HepG2 (cell line): ENCODE measurements around the gene DOHH. TPM values are rescaled to one million over a fixed set of nuclear protein-coding genes. Genes with fewer than 3 reads are reported as not detected.

Source experiments
- BCLAF1 ChIP-seq: fragments of 450-650 bp; IDR thresholded peaks from 2 replicates; pipeline ENCODE4 v1.6.1; 2017; ENCODE audit warnings: mild to moderate bottlenecking
- HNRNPK ChIP-seq: fragments of 200-400 bp; formaldehyde crosslinking; IDR thresholded peaks from 2 replicates; pipeline ENCODE4 v1.6.1; 2018; ENCODE audit warnings: low read length, low read depth, moderate library complexity, mild to moderate bottlenecking; ENCODE audit not compliant: poor library complexity, severe bottlenecking
- IRF1 ChIP-seq: sonication (generic); formaldehyde crosslinking; IDR thresholded peaks from 2 replicates; pipeline ENCODE4 v1.4.0; 2020; ENCODE audit warnings: low read depth, mild to moderate bottlenecking, missing genetic modification reagents
- KLF6 ChIP-seq: IDR thresholded peaks from 2 replicates; pipeline ENCODE4 v1.8.0; 2016; ENCODE audit warnings: missing biosample characterization, missing genetic modification reagents
- MATR3 ChIP-seq: sonication (generic); formaldehyde crosslinking; IDR thresholded peaks from 2 replicates; pipeline ENCODE4 v1.4.0; 2020; ENCODE audit warnings: missing genetic modification reagents
- MYPOP ChIP-seq: sonication (generic); formaldehyde crosslinking; IDR thresholded peaks from 2 replicates; pipeline ENCODE4 v1.8.1; 2023; ENCODE audit warnings: mild to moderate bottlenecking, moderate library complexity, missing genetic modification reagents
- NR2C2 ChIP-seq: sonication (generic); formaldehyde crosslinking; IDR thresholded peaks from 2 replicates; pipeline ENCODE4 v1.4.0; 2020; ENCODE audit warnings: missing genetic modification reagents, mild to moderate bottlenecking, moderate library complexity, borderline replicate concordance
- SAP130 ChIP-seq: IDR thresholded peaks from 2 replicates; pipeline ENCODE4 v1.6.1; 2016; ENCODE audit warnings: low read depth
- SIX1 ChIP-seq: sonication (generic); formaldehyde crosslinking; IDR thresholded peaks from 2 replicates; pipeline ENCODE4 v1.4.0; 2020; ENCODE audit warnings: missing genetic modification reagents, borderline replicate concordance
- TGIF2 ChIP-seq: IDR thresholded peaks from 2 replicates; pipeline ENCODE4 v1.6.1; 2016; ENCODE audit warnings: control low read depth, missing compliant biosample characterization
- THAP7 ChIP-seq: sonication (generic); formaldehyde crosslinking; IDR thresholded peaks from 2 replicates; pipeline ENCODE4 v1.8.1; 2023; ENCODE audit warnings: mild to moderate bottlenecking, missing genetic modification reagents
- THRA ChIP-seq: sonication (generic); formaldehyde crosslinking; IDR thresholded peaks from 2 replicates; pipeline ENCODE4 v1.4.0; 2020; ENCODE audit warnings: missing genetic modification reagents, borderline replicate concordance
- ZC3H13 ChIP-seq: sonication (generic); formaldehyde crosslinking; IDR thresholded peaks from 2 replicates; pipeline ENCODE4 v1.8.1; 2023; ENCODE audit warnings: mild to moderate bottlenecking, missing genetic modification reagents, moderate library complexity
- ZFAT ChIP-seq: sonication (generic); formaldehyde crosslinking; conservative IDR thresholded peaks from 2 replicates; pipeline ENCODE4 v1.8.1; 2023; ENCODE audit warnings: missing genetic modification reagents, inconsistent platforms
- ZGPAT ChIP-seq: IDR thresholded peaks from 2 replicates; pipeline ENCODE4 v1.6.1; 2016; ENCODE audit warnings: mild to moderate bottlenecking
- ZNF12 ChIP-seq: sonication (generic); formaldehyde crosslinking; IDR thresholded peaks from 2 replicates; pipeline ENCODE4 v1.5.0; 2020; ENCODE audit warnings: missing genetic modification reagents
- ZNF24 ChIP-seq: fragments of 450-650 bp; IDR thresholded peaks from 2 replicates; pipeline ENCODE4 v1.6.1; 2017; ENCODE audit warnings: antibody characterized with exemption, mild to moderate bottlenecking
- ZNF558 ChIP-seq: sonication (generic); formaldehyde crosslinking; IDR thresholded peaks from 2 replicates; pipeline ENCODE4 v1.9.0; 2022; ENCODE audit warnings: mild to moderate bottlenecking, missing genetic modification reagents, borderline replicate concordance
- ZNF572 ChIP-seq: sonication (generic); formaldehyde crosslinking; IDR thresholded peaks from 2 replicates; pipeline ENCODE4 v1.5.1; 2020; ENCODE audit warnings: mild to moderate bottlenecking, missing genetic modification reagents
- ZNF577 ChIP-seq: sonication (generic); formaldehyde crosslinking; IDR thresholded peaks from 2 replicates; pipeline ENCODE4 v1.4.0; 2020; ENCODE audit warnings: mild to moderate bottlenecking, low read depth, missing genetic modification reagents, borderline replicate concordance
- ZNF780A ChIP-seq: sonication (generic); formaldehyde crosslinking; IDR thresholded peaks from 2 replicates; pipeline ENCODE4 v1.8.0; 2022; ENCODE audit warnings: mild to moderate bottlenecking, missing genetic modification reagents, moderate library complexity
- polyA plus RNA-seq, 8 experiments: library from polyadenylated mRNA; depleted of rRNA in 3 of 8; stranded (reverse) in 7 of 8; unstranded in 1 of 8; fragments of >200 nt; fragmentation: Illumina TruSeq in 4 of 8; extraction: Trizol in 4 of 8; gene quantifications; 2 replicates each; pipeline versions ENCODE4 v1.2.1 to v1.2.3, GENCODE V29; 2011 to 2016; ENCODE audit warnings: low read depth in 4 of 8, missing spikeins in 1 of 8, mixed read lengths in 1 of 8; ENCODE audit not compliant: insufficient read depth in 1 of 8
- total RNA-seq, 5 experiments: library from RNA; depleted of rRNA; stranded (reverse); fragments of >200 nt; fragmentation: Illumina TruSeq; extraction: Trizol; gene quantifications; 2 replicates each; pipeline ENCODE4 v1.2.3, GENCODE V29; 2016; ENCODE audit warnings: low read depth in 1 of 5

The DOHH gene
- total and polyA plus RNA-seq, 2 of the 13 experiments (the other 11 are each of a cell fraction or from before 2014, with no cell fraction given) = 3.5 to 13.7 TPM

GRCh38 chr19:3481241-3482090 lies 19.0 kb downstream of the DOHH start (continued):
- TF ChIP-seq BCLAF1 (no peak), HNRNPK (no peak), ZNF24 (no peak), ZC3H13 (CRISPR knock-in tag) (peak; percentile 45; the same call in 1 of the 2 replicates), ZNF12 (CRISPR knock-in tag) (no peak), ZGPAT (0 out of 2 replicates have a peak, but pooled peaks have one; percentile 33), IRF1 (peak; percentile 62; the same call in 1 of the 2 replicates), THAP7 (CRISPR knock-in tag) (no peak; the same call in 1 of the 2 replicates), ZNF577 (CRISPR knock-in tag) (no peak), MYPOP (CRISPR knock-in tag) (peak; percentile 75; the same call in 1 of the 2 replicates), SAP130 (CRISPR knock-in tag) (peak; percentile 66), TGIF2 (CRISPR knock-in tag) (peak; percentile 80), ZFAT (CRISPR knock-in tag) (no peak), ZNF780A (CRISPR knock-in tag) (no peak), KLF6 (CRISPR knock-in tag) (no peak), SIX1 (CRISPR knock-in tag) (no peak), ZNF572 (no peak; the same call in 1 of the 2 replicates), MATR3 (CRISPR knock-in tag) (no peak), THRA (peak; percentile 52; the same call in 1 of the 2 replicates), NR2C2 (CRISPR knock-in tag) (no peak), ZNF558 (CRISPR knock-in tag) (no peak; the same call in 1 of the 2 replicates)
